ENCODE measurements around the gene USP53.

USP53 gene

GRCh38 chr4:119204916-119205315 is 7.6 kb upstream of the USP53 start:
- Histone ChIP-seq H3K9ac (ENCODE audit: low read length) (peak overlapping the region; percentile 92), H3K27me3 (replicated peaks; ENCODE audit: control insufficient read depth, insufficient read depth, low read length) (no peaks in the 10 kb centered on the region), H3K4me3 (ENCODE audit: low read length) (peak overlapping the region; percentile 18), H3K4me1 (ENCODE audit: control insufficient read depth, insufficient read depth, low read length) (peaks cover 61% of the 10 kb centered on the region), H3K36me3 (ENCODE audit: control insufficient read depth, insufficient read depth, low read length, severe bottlenecking) (no peaks in the 10 kb centered on the region), H3K9me3 (ENCODE audit: control insufficient read depth, low read length) (no peaks in the 10 kb centered on the region)
- DNase-seq (ENCODE audit: low read depth) = no peak

- DNase-seq (ENCODE audit: low read depth) = no peak
- Histone ChIP-seq H3K4me1 (ENCODE audit: control insufficient read depth, insufficient read depth, low read length) (peaks cover 66% of the 10 kb centered on the region), H3K9ac (ENCODE audit: low read length) (peak overlapping the region; percentile 92), H3K9me3 (ENCODE audit: control insufficient read depth, low read length) (no peaks in the 10 kb centered on the region), H3K27me3 (replicated peaks; ENCODE audit: control insufficient read depth, insufficient read depth, low read length) (no peaks in the 10 kb centered on the region), H3K4me3 (ENCODE audit: low read length) (peak overlapping the region; percentile 11), H3K36me3 (ENCODE audit: control insufficient read depth, insufficient read depth, low read length, severe bottlenecking) (no peaks in the 10 kb centered on the region)
These were observed 6.8 kb upstream of the USP53 start for GRCh38 chr4:119205690-119206089.

DNA sequence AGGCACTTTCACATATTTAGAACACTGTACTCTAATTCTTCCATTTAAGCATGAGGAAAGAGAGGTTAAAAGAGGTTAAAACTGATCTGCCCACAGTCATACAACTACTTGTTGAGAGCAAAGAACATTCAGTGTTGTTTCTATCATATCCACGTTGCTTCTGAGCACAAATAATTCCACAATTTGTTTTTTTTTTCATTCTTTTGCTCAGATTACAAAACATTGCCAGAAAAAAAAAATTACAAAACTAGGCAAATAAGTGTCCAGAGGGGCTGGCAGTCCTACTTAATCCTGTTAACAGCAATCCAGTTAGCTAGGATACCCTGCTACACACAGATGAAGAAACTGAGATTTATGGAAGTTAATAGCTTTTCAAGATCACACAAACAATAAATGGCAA is 6.3 kb upstream of the USP53 start:
- Histone ChIP-seq H3K9ac (ENCODE audit: low read length) (peak overlapping the region; percentile 92), H3K27me3 (replicated peaks; ENCODE audit: control insufficient read depth, insufficient read depth, low read length) (no peaks in the 10 kb centered on the region), H3K4me1 (ENCODE audit: control insufficient read depth, insufficient read depth, low read length) (peaks cover 70% of the 10 kb centered on the region), H3K4me3 (ENCODE audit: low read length) (peak overlapping the region; percentile 65), H3K36me3 (ENCODE audit: control insufficient read depth, insufficient read depth, low read length, severe bottlenecking) (no peaks in the 10 kb centered on the region), H3K9me3 (ENCODE audit: control insufficient read depth, low read length) (no peaks in the 10 kb centered on the region)
- peak; percentile 55 for DNase-seq (ENCODE audit: low read depth)

DNA sequence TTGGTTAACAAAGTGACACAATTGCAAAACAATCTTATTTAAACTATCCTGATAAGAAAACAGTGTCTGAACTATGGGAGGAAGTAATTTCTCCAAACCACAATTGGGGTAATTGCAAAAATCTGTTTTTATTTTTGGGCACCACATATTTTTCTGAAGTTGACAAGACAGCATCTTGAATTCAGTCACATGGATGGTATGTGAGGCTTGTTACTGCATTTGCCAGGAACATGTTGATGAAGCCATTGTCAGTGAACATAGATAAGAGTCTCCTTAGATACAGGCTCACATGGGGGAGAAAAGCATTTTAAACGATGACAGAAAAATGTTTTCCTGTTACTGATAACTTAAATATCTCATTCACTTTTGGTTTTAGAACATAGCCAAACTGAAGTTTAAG is 5.5 kb upstream of the USP53 start:
- peak overlapping the region; percentile 30 for H3K4me3 ChIP-seq (ENCODE audit: low read length)
- H3K4me1 ChIP-seq (ENCODE audit: control insufficient read depth, insufficient read depth, low read length) = peaks cover 72% of the 10 kb centered on the region
- no peaks in the 10 kb centered on the region for H3K9me3 ChIP-seq (ENCODE audit: control insufficient read depth, low read length)
- no peaks in the 10 kb centered on the region for H3K27me3 ChIP-seq (replicated peaks; ENCODE audit: control insufficient read depth, insufficient read depth, low read length)
- DNase-seq (ENCODE audit: low read depth) = peak; percentile 58
- H3K36me3 ChIP-seq (ENCODE audit: control insufficient read depth, insufficient read depth, low read length, severe bottlenecking) = no peaks in the 10 kb centered on the region
- H3K9ac ChIP-seq (ENCODE audit: low read length) = peak overlapping the region; percentile 92

DNA sequence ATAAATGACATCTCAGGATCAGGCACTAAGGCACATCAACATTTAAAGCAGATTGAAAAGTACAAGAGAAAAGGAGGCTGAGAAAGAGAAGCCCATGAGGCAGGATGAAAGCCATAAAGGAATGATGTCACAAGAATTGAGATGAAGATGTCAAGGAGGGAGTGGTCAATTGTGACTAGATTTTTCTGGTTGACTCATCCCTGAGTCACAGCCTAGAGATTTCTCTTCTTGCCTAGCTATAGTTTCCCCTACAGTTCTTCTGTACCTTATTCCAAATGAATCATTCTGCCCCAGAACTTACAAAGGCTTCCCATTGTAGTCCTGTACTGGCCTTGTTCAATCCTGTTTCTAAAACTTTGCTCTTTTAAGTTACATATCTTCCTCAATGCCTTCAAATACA is 3.4 kb upstream of the USP53 start:
- Histone ChIP-seq H3K4me1 (ENCODE audit: control insufficient read depth, insufficient read depth, low read length) (peaks cover 71% of the 10 kb centered on the region), H3K9ac (ENCODE audit: low read length) (peak overlapping the region; percentile 80), H3K27me3 (replicated peaks; ENCODE audit: control insufficient read depth, insufficient read depth, low read length) (no peaks in the 10 kb centered on the region), H3K4me3 (ENCODE audit: low read length) (no peak overlapping the region), H3K36me3 (ENCODE audit: control insufficient read depth, insufficient read depth, low read length, severe bottlenecking) (no peaks in the 10 kb centered on the region), H3K9me3 (ENCODE audit: control insufficient read depth, low read length) (no peaks in the 10 kb centered on the region)
- DNase-seq (ENCODE audit: low read depth) = peak; percentile 89

- peak overlapping the region; percentile 76 for H3K9ac ChIP-seq (ENCODE audit: low read length)
- DNase-seq (ENCODE audit: low read depth) = no peak
- peak overlapping the region; percentile 45 for H3K4me3 ChIP-seq (ENCODE audit: low read length)
- no peaks in the 10 kb centered on the region for H3K27me3 ChIP-seq (replicated peaks; ENCODE audit: control insufficient read depth, insufficient read depth, low read length)
- peaks cover 66% of the 10 kb centered on the region for H3K4me1 ChIP-seq (ENCODE audit: control insufficient read depth, insufficient read depth, low read length)
- no peaks in the 10 kb centered on the region for H3K36me3 ChIP-seq (ENCODE audit: control insufficient read depth, insufficient read depth, low read length, severe bottlenecking)
- no peaks in the 10 kb centered on the region for H3K9me3 ChIP-seq (ENCODE audit: control insufficient read depth, low read length)
These were observed 2.9 kb upstream of the USP53 start for GRCh38 chr4:119209586-119209985.

DNA sequence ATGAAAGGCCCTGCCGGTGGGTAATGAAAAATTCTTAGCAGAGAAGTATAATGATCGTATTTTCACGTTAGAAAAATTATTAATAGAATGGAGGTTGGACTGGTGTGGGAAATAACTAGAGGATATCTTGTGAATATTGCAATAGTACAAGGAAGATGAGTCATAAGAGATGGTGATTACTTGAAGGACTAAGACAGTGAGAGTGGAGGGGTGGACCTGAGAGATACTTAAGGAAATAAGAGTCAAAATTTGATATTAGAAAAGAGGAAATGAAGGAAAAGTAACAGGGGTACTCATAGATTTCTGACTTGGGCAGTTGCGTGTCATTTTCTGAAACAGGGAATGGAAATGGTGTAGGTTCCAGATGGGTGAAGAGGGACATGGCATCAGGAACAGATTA is 1.7 kb upstream of the USP53 start:
- no peak for DNase-seq (ENCODE audit: low read depth)
- no peaks in the 10 kb centered on the region for H3K27me3 ChIP-seq (replicated peaks; ENCODE audit: control insufficient read depth, insufficient read depth, low read length)

DNA sequence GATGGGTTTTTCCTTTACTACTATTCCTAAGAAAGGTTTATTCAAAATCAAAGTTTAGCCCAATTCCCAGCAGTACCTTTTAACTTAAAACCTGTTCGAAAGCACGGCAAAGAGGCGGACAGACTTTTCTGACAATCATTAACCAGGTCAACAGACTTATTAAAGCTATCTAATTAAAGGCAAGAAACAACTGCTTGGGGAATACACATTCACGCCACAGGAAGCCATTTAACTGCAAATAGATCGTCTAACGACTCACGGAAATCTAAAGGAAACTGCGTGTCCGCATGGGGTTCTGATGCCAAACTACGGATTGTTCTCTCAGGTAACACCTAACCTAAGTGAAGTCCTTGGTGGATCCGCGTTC is 663 bp upstream of the USP53 start:
- no peaks in the 10 kb centered on the region for H3K9me3 ChIP-seq (ENCODE audit: control insufficient read depth, low read length)
- peak overlapping the region; percentile 96 for H3K9ac ChIP-seq (ENCODE audit: low read length)
- no peak for DNase-seq (ENCODE audit: low read depth)
- H3K4me1 ChIP-seq (ENCODE audit: control insufficient read depth, insufficient read depth, low read length) = peaks cover 58% of the 10 kb centered on the region
- peak overlapping the region; percentile 90 for H3K4me3 ChIP-seq (ENCODE audit: low read length)
- H3K36me3 ChIP-seq (ENCODE audit: control insufficient read depth, insufficient read depth, low read length, severe bottlenecking) = peaks cover 16% of the 10 kb centered on the region
- H3K27me3 ChIP-seq (replicated peaks; ENCODE audit: control insufficient read depth, insufficient read depth, low read length) = no peaks in the 10 kb centered on the region

More for the DNA sequence above, 1.7 kb upstream of the USP53 start:
- H3K9ac ChIP-seq (ENCODE audit: low read length) = peak overlapping the region; percentile 96
- no peaks in the 10 kb centered on the region for H3K9me3 ChIP-seq (ENCODE audit: control insufficient read depth, low read length)
- H3K36me3 ChIP-seq (ENCODE audit: control insufficient read depth, insufficient read depth, low read length, severe bottlenecking) = peaks cover 5% of the 10 kb centered on the region
- H3K4me3 ChIP-seq (ENCODE audit: low read length) = peak overlapping the region; percentile 90
- peaks cover 62% of the 10 kb centered on the region for H3K4me1 ChIP-seq (ENCODE audit: control insufficient read depth, insufficient read depth, low read length)

DNA sequence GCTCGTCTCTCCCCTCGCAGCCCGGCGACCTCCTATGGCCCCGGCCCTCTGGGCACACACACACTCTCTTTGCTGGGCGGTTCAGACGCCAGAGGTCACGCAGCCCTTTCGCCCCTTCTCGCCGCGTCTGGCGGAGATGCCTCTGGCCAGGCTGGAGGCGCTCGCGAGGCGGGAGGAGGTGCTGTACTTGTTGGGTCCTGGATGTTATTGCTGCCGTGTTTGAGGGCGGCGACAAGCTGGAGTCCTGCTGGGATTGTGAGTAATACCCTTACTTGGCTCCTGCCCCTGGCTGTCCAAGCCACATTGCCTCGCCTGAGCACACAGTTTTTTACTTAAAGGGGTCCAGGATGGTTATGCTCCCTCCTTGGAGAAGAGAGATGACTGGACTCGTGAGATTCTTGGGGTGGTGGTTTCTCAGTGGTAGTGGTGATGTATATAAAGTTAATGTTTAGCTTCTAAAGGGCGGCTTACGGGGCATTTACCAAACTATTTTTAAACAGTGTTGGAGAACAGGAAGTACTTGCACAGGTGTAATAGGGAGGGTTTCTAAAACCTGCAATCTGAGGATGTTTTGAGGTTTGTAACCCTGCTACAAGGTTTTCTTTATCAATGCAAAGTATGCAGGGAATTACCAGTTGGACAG is 572 bp downstream of the USP53 start:
- Histone ChIP-seq H3K9me3 (ENCODE audit: control insufficient read depth, low read length) (no peaks in the 10 kb centered on the region), H3K36me3 (ENCODE audit: control insufficient read depth, insufficient read depth, low read length, severe bottlenecking) (peaks cover 28% of the 10 kb centered on the region), H3K9ac (ENCODE audit: low read length) (peak overlapping the region; percentile 96), H3K4me1 (ENCODE audit: control insufficient read depth, insufficient read depth, low read length) (peaks cover 58% of the 10 kb centered on the region), H3K27me3 (replicated peaks; ENCODE audit: control insufficient read depth, insufficient read depth, low read length) (no peaks in the 10 kb centered on the region), H3K4me3 (ENCODE audit: low read length) (peak overlapping the region; percentile 90)
- peak; percentile 91 for DNase-seq (ENCODE audit: low read depth)

DNA sequence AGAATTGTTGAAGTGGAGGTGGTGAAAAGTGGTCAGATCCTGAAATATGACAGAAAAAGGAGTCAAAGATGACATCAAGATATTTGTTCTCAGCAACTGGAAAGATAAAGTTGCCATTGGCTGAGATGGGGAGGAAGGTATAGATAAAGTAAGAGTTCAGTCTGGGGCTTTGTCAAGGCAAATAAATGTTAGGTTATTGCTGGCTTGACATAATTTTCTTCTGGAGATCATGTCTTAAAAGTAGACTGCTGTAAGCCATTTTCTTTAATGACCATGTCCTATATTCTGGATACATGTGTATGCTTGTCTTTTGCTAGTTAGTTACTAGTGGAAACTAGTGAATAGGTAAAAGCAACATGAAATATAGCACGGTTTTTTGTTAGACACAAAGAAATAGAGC is 5.6 kb downstream of the USP53 start:
- no peak for DNase-seq (ENCODE audit: low read depth)
- Histone ChIP-seq H3K27me3 (replicated peaks; ENCODE audit: control insufficient read depth, insufficient read depth, low read length) (no peaks in the 10 kb centered on the region), H3K9ac (ENCODE audit: low read length) (peak overlapping the region; percentile 96), H3K36me3 (ENCODE audit: control insufficient read depth, insufficient read depth, low read length, severe bottlenecking) (peaks cover 79% of the 10 kb centered on the region), H3K4me3 (ENCODE audit: low read length) (peak overlapping the region; percentile 90), H3K9me3 (ENCODE audit: control insufficient read depth, low read length) (no peaks in the 10 kb centered on the region), H3K4me1 (ENCODE audit: control insufficient read depth, insufficient read depth, low read length) (peaks cover 55% of the 10 kb centered on the region)

DNA sequence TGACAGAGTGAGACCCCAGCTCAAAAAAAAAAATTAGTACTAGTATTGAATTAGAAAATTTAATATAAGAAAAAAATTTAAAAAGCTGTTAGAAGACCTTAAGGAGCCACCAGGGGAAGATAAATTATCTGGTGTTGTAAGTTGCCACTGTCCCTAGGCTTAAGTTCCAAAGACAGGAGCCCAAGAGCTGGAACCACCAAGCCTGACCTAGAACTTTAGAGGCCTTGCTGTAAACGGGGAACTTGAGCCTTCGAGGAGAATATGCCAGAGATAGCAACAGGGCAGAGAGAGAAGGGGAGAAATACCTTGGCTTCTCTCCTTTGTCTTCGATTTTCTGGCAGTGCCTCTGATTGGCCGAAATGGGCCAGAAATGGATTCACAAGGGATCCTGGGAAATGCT is 8.9 kb downstream of the USP53 start:
- no peaks in the 10 kb centered on the region for H3K27me3 ChIP-seq (replicated peaks; ENCODE audit: control insufficient read depth, insufficient read depth, low read length)
- H3K9ac ChIP-seq (ENCODE audit: low read length) = no peak overlapping the region
- H3K4me3 ChIP-seq (ENCODE audit: low read length) = peak overlapping the region; percentile 36
- no peaks in the 10 kb centered on the region for H3K9me3 ChIP-seq (ENCODE audit: control insufficient read depth, low read length)
- DNase-seq (ENCODE audit: low read depth) = no peak
- H3K4me1 ChIP-seq (ENCODE audit: control insufficient read depth, insufficient read depth, low read length) = peaks cover 46% of the 10 kb centered on the region
- peaks cover 98% of the 10 kb centered on the region for H3K36me3 ChIP-seq (ENCODE audit: control insufficient read depth, insufficient read depth, low read length, severe bottlenecking)

DNA sequence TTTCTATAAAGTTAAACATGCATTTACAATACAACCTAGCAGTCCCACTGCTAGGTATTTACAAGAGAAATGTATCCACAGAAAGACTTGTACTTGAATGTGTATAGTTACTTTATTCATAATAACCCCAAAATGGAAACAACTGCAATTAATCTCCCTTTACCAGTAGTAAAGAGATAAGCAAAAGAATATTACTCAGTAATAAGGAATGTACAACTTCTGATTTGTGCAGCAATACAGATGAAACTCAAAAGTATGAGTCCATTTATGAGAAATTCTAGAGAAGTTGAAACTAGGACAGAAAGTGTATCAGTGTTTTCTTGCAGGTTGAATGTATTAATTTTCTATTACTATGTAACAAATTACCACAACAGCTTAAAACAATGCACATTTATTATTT is 15.2 kb downstream of the USP53 start:
- peaks cover 17% of the 10 kb centered on the region for H3K4me1 ChIP-seq (ENCODE audit: control insufficient read depth, insufficient read depth, low read length)
- peaks cover 89% of the 10 kb centered on the region for H3K36me3 ChIP-seq (ENCODE audit: control insufficient read depth, insufficient read depth, low read length, severe bottlenecking)
- no peak overlapping the region for H3K4me3 ChIP-seq (ENCODE audit: low read length)
- no peaks in the 10 kb centered on the region for H3K27me3 ChIP-seq (replicated peaks; ENCODE audit: control insufficient read depth, insufficient read depth, low read length)
- no peak for DNase-seq (ENCODE audit: low read depth)
- H3K9ac ChIP-seq (ENCODE audit: low read length) = peak overlapping the region; percentile 48
- H3K9me3 ChIP-seq (ENCODE audit: control insufficient read depth, low read length) = no peaks in the 10 kb centered on the region
